Neural progenitor cell (in vitro differentiated cells): ENCODE results near the gene MYCBP2.

Experiments used
- CTCF ChIP-seq: fragments of 200-600 bp; sonication (generic); IDR thresholded peaks from 2 replicates; pipeline ENCODE4 v1.5.1; 2017; ENCODE audit warnings: antibody characterized with exemption, mild to moderate bottlenecking
- EZH2 ChIP-seq: fragments of 200-600 bp; sonication (generic); IDR thresholded peaks from 2 replicates; pipeline ENCODE4 v1.6.1; 2017; ENCODE audit warnings: antibody characterized with exemption, mild to moderate bottlenecking, moderate library complexity
- EZH2phosphoT487 ChIP-seq: fragments of 200-600 bp; sonication (generic); IDR thresholded peaks from 2 replicates; pipeline ENCODE4 v1.6.1; 2017; ENCODE audit warnings: antibody characterized with exemption

- TF ChIP-seq EZH2 (no peak), CTCF (no peak), EZH2phosphoT487 (no peak)
Measured at GRCh38 chr13:77095288-77095687, 231.6 kb downstream of the MYCBP2 start.
